ENCODE data around the gene ARHGAP26. TPM values are rescaled to one million over a fixed set of nuclear protein-coding genes. Genes with fewer than 3 reads are reported as not detected.
A peak's percentile ranks its signal among the peaks of the same experiment; 100 is the strongest.

ARHGAP26 gene
- polyA plus RNA-seq, 1 donor from 2014 or later = 0.83 TPM

DNA sequence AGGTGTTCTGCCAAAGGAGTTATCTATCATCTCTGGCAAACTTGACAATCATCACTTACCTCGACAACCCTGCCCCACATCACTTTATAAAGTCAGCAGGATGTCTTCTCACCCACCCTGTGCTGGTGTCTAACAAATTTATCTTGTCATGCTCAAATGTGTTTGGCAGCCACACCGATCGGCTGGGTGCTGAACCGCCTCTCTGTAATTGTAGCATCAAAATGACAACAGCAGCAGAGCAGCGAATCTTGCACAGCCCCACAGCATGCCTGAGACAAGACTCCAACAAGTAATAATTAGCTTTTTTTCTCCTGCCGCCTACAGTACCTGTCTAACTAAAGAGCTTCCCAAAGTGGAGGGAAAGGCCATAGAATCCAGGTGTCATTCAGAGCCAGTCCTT is 457.1 kb downstream of the ARHGAP26 start:
- Histone ChIP-seq H3K4me3 (ENCODE audit: low read length) (peak overlapping the region; percentile 39), H3F3A (ENCODE audit: insufficient read depth, low read length, poor library complexity, severe bottlenecking) (peaks cover 12% of the 10 kb centered on the region), H3K27ac (ENCODE audit: low read length) (peak overlapping the region; percentile 33), H3K79me2 (replicated peaks; ENCODE audit: insufficient read depth, low read length) (no peaks in the 10 kb centered on the region), H3K36me3 (ENCODE audit: insufficient read depth, low read length) (no peaks in the 10 kb centered on the region), H3K9me2 (ENCODE audit: insufficient read depth, low read length) (no peaks in the 10 kb centered on the region), H4K20me1 (ENCODE audit: insufficient read depth) (no peaks in the 10 kb centered on the region), H3K9me3 (ENCODE audit: low read length) (no peaks in the 10 kb centered on the region), H2AFZ (ENCODE audit: low read depth, low read length) (no peak overlapping the region), H3K27me3 (ENCODE audit: insufficient read depth, low read depth, low read length) (no peaks in the 10 kb centered on the region), H3K9ac (ENCODE audit: low read length) (no peak overlapping the region), H3K4me2 (ENCODE audit: low read length) (peak overlapping the region; percentile 15)
- TF ChIP-seq POLR2AphosphoS5 (IDR thresholded peaks at IDR 0.05) (peak; percentile 29), MXI1 (conservative IDR thresholded peaks at IDR 0.05; ENCODE audit: poor library complexity, severe bottlenecking) (no peak), SMC3 (conservative IDR thresholded peaks at IDR 0.05; ENCODE audit: poor library complexity) (peak; percentile 23), RAD21 (conservative IDR thresholded peaks at IDR 0.05) (no peak), EZH2 (IDR thresholded peaks at IDR 0.05; ENCODE audit: borderline replicate concordance, insufficient read depth, low read length, poor library complexity, severe bottlenecking) (no peak), EP300 (conservative IDR thresholded peaks at IDR 0.05; ENCODE audit: poor library complexity, severe bottlenecking) (peak; percentile 46)
- TF ChIP-seq, protein P1, sequence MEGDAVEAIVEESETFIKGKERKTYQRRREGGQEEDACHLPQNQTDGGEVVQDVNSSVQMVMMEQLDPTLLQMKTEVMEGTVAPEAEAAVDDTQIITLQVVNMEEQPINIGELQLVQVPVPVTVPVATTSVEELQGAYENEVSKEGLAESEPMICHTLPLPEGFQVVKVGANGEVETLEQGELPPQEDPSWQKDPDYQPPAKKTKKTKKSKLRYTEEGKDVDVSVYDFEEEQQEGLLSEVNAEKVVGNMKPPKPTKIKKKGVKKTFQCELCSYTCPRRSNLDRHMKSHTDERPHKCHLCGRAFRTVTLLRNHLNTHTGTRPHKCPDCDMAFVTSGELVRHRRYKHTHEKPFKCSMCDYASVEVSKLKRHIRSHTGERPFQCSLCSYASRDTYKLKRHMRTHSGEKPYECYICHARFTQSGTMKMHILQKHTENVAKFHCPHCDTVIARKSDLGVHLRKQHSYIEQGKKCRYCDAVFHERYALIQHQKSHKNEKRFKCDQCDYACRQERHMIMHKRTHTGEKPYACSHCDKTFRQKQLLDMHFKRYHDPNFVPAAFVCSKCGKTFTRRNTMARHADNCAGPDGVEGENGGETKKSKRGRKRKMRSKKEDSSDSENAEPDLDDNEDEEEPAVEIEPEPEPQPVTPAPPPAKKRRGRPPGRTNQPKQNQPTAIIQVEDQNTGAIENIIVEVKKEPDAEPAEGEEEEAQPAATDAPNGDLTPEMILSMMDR (IDR thresholded peaks at IDR 0.05; ENCODE audit: poor library complexity, severe bottlenecking) = no peak

DNA sequence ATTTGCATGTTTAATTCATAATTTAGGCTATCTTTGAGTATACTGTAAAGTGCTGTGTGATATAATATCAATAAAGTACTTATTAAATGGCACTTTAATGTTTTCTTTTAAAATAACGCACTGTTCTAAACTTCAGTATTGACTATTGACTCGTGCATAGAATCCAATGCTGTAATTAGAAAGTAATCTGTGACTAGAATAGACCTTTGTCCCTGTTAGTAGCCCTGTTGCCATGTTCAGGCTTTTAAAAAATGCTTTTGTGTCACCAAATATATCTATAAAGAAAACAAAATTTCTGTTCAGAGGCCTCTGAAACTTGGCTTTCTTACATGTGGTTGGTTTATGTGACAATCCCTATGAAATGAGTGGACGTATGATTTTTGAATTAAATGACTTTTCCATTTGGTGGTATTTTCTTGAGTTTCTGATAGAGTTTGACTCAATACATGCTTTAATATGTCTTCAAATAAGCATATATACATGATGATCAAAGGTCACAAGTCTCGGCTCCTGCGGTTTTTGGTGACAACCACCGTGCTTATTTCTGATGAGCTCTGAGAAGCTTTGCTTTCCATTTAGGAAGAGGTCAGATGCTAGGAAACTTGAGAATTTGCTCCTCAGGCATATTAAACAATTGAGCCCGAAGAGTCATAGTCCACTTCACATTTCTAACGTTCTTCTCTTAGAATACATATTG is 458.6 kb downstream of the ARHGAP26 start:
- no peak overlapping the region for H3K4me2 ChIP-seq (ENCODE audit: low read length)
- no peak overlapping the region for H3K4me3 ChIP-seq (ENCODE audit: low read length)
- no peaks in the 10 kb centered on the region for H3K36me3 ChIP-seq (ENCODE audit: insufficient read depth, low read length)
- H3K9me2 ChIP-seq (ENCODE audit: insufficient read depth, low read length) = no peaks in the 10 kb centered on the region
- H3K9me3 ChIP-seq (ENCODE audit: low read length) = no peaks in the 10 kb centered on the region
- H4K20me1 ChIP-seq (ENCODE audit: insufficient read depth) = no peaks in the 10 kb centered on the region
- no peak for TF ChIP-seq TAF1 (IDR thresholded peaks at IDR 0.05; ENCODE audit: low read depth)
- no peak for TF ChIP-seq REST (IDR thresholded peaks at IDR 0.05; ENCODE audit: borderline replicate concordance)
- TF ChIP-seq EP300 (conservative IDR thresholded peaks at IDR 0.05; ENCODE audit: poor library complexity, severe bottlenecking) = no peak
- TF ChIP-seq, protein P1 (IDR thresholded peaks at IDR 0.05; ENCODE audit: poor library complexity, severe bottlenecking) = no peak
- no peak for TF ChIP-seq SMC3 (conservative IDR thresholded peaks at IDR 0.05; ENCODE audit: poor library complexity)
- TF ChIP-seq EZH2 (IDR thresholded peaks at IDR 0.05; ENCODE audit: borderline replicate concordance, insufficient read depth, low read length, poor library complexity, severe bottlenecking) = no peak
- no peak for TF ChIP-seq RAD21 (conservative IDR thresholded peaks at IDR 0.05)
- TF ChIP-seq MXI1 (conservative IDR thresholded peaks at IDR 0.05; ENCODE audit: poor library complexity, severe bottlenecking) = no peak
- no peak for TF ChIP-seq POLR2AphosphoS5 (IDR thresholded peaks at IDR 0.05)
- H3K27ac ChIP-seq (ENCODE audit: low read length) = no peak overlapping the region
- H3F3A ChIP-seq (ENCODE audit: insufficient read depth, low read length, poor library complexity, severe bottlenecking) = peaks cover 5% of the 10 kb centered on the region
- H2AFZ ChIP-seq (ENCODE audit: low read depth, low read length) = no peak overlapping the region
- no peaks in the 10 kb centered on the region for H3K27me3 ChIP-seq (ENCODE audit: insufficient read depth, low read depth, low read length)
- H3K79me2 ChIP-seq (replicated peaks; ENCODE audit: insufficient read depth, low read length) = no peaks in the 10 kb centered on the region
- no peak overlapping the region for H3K9ac ChIP-seq (ENCODE audit: low read length)
